Activated CD8-positive, alpha-beta T cell treated with anti-CD3 and anti-CD28 coated beads for 36 hours (primary cell): ENCODE results near the gene CYP26B1. TPM values are rescaled to one million over a fixed set of nuclear protein-coding genes. Genes with fewer than 3 reads are reported as not detected.

Source experiments
- ATAC-seq: fragments of 200-7000 bp; cut with Tn5 transposase; one replicate; pipeline ENCODE4 v1.10.0; 2021; ENCODE audit warnings: mild to moderate bottlenecking, moderate library complexity
- CTCF ChIA-PET: fragments of 350-600 bp; sonication (Branson Sonifier 250); formaldehyde crosslinking; loops from one replicate; lab custom pipeline; 2021; ENCODE audit warnings: antibody characterized with exemption; lab: Charles Lee
- POLR2A ChIA-PET: fragments of 350-600 bp; sonication (Branson Sonifier 250); formaldehyde crosslinking; loops from one replicate; lab custom pipeline; 2021; ENCODE audit warnings: antibody characterized with exemption; lab: Charles Lee
- DNase-seq: peaks from one replicate; pipeline ENCODE4 v3.0.0-alpha.2; 2020
- H3K27ac Mint-ChIP-seq: one replicate; pipeline ENCODE4 v1.8.0; 2021; ENCODE audit warnings: mild to moderate bottlenecking, mixed read lengths
- H3K27me3 Mint-ChIP-seq: one replicate; pipeline ENCODE4 v1.8.0; 2021; ENCODE audit warnings: mixed read lengths
- H3K36me3 Mint-ChIP-seq: one replicate; pipeline ENCODE4 v1.8.0; 2021; ENCODE audit warnings: low read depth, mixed read lengths
- H3K4me1 Mint-ChIP-seq: one replicate; pipeline ENCODE4 v1.8.0; 2021; ENCODE audit warnings: low read depth, mixed read lengths
- H3K4me3 Mint-ChIP-seq: one replicate; pipeline ENCODE4 v1.8.0; 2021; ENCODE audit warnings: mild to moderate bottlenecking, moderate library complexity, mixed read lengths
- H3K9me3 Mint-ChIP-seq: one replicate; pipeline ENCODE4 v1.8.0; 2021; ENCODE audit warnings: mixed read lengths
- intact Hi-C: fragments of 100-400 bp; cut with micrococcal nuclease; formaldehyde crosslinking; loops from one replicate; pipeline ENCODE4 v1.10.0; 2022
- total RNA-seq, 2 experiments: library from RNA; stranded (reverse); gene quantifications; one replicate each; pipeline ENCODE4 v1.2.3, GENCODE V29; 2021
- TF ChIP-seq, protein P1 (sequence below): fragments of 200-600 bp; IDR thresholded peaks from one replicate; pipeline ENCODE4 v1.8.0; 2022; ENCODE audit warnings: antibody characterized with exemption, mild to moderate bottlenecking

CYP26B1 gene
- total RNA-seq, 2 experiments from 2014 or later: not detected

DNA sequence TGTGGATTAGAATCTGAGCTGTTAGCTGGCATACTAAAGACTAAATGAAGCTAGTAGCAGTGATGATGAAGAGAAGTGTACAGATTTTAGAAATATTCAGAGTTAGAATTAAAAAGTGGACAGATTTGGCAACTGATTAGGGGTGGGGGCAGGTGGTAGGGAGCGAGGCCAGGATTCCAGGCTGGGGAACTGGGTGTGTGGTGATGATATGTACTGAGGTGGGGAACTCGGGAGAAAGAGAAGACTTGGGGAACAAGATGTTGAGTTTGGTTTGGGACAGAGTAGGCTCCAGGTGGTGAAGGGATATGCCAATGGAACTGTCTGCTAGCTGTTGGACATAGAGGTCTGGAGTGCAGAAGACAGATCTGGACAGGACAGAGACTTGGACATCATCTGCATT is 9.2 kb upstream of the CYP26B1 start:
- intact Hi-C loops: no loop called here
- peaks cover 19% of the 10 kb centered on the region for H3K27me3 Mint-ChIP-seq
- DNase-seq (no peak), ATAC-seq (no peak)
- ChIA-PET CTCF (interaction anchor here (1.7 to 1.8 kb wide), 2 partner anchors 20 to 233 kb away, joined by 5 to 6 read pairs; no protein-coding TSS in a partner anchor), POLR2A (interaction anchor here (1.3 kb wide), 1 partner anchor 76 kb away, joined by 3 read pairs; no protein-coding TSS in a partner anchor)
- no peak overlapping the region for H3K4me3 Mint-ChIP-seq
- H3K36me3 Mint-ChIP-seq: no peaks in the 10 kb centered on the region
- no peaks in the 10 kb centered on the region for H3K4me1 Mint-ChIP-seq
- H3K27ac Mint-ChIP-seq: no peak overlapping the region
- H3K9me3 Mint-ChIP-seq: no peaks in the 10 kb centered on the region
- TF ChIP-seq, protein P1, sequence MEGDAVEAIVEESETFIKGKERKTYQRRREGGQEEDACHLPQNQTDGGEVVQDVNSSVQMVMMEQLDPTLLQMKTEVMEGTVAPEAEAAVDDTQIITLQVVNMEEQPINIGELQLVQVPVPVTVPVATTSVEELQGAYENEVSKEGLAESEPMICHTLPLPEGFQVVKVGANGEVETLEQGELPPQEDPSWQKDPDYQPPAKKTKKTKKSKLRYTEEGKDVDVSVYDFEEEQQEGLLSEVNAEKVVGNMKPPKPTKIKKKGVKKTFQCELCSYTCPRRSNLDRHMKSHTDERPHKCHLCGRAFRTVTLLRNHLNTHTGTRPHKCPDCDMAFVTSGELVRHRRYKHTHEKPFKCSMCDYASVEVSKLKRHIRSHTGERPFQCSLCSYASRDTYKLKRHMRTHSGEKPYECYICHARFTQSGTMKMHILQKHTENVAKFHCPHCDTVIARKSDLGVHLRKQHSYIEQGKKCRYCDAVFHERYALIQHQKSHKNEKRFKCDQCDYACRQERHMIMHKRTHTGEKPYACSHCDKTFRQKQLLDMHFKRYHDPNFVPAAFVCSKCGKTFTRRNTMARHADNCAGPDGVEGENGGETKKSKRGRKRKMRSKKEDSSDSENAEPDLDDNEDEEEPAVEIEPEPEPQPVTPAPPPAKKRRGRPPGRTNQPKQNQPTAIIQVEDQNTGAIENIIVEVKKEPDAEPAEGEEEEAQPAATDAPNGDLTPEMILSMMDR: no peak

GRCh38 chr2:72155737-72156136 is 8.1 kb upstream of the CYP26B1 start:
- ChIA-PET POLR2A (no interaction called here), CTCF (interaction anchor here (1.7 to 1.8 kb wide), 2 partner anchors 18 to 232 kb away, joined by 5 to 6 read pairs; no protein-coding TSS in a partner anchor)
- no peaks in the 10 kb centered on the region for H3K36me3 Mint-ChIP-seq
- DNase-seq (no peak), ATAC-seq (no peak)
- H3K4me3 Mint-ChIP-seq: no peak overlapping the region
- intact Hi-C loops: no loop called here
- H3K9me3 Mint-ChIP-seq: no peaks in the 10 kb centered on the region
- peaks cover 27% of the 10 kb centered on the region for H3K27me3 Mint-ChIP-seq
- H3K27ac Mint-ChIP-seq: no peak overlapping the region
- TF ChIP-seq, protein P1: no peak
- no peaks in the 10 kb centered on the region for H3K4me1 Mint-ChIP-seq

GRCh38 chr2:72155151-72155550 is 7.5 kb upstream of the CYP26B1 start:
- peaks cover 2% of the 10 kb centered on the region for H3K4me1 Mint-ChIP-seq
- ChIA-PET CTCF (no interaction called here), POLR2A (no interaction called here)
- H3K27ac Mint-ChIP-seq: no peak overlapping the region
- no peak overlapping the region for H3K4me3 Mint-ChIP-seq
- no peaks in the 10 kb centered on the region for H3K36me3 Mint-ChIP-seq
- intact Hi-C loops: no loop called here
- H3K27me3 Mint-ChIP-seq: peaks cover 27% of the 10 kb centered on the region
- DNase-seq: no peak
- TF ChIP-seq, protein P1: no peak
- ATAC-seq: no peak
- no peaks in the 10 kb centered on the region for H3K9me3 Mint-ChIP-seq

- TF ChIP-seq, protein P1: no peak
- ChIA-PET CTCF (no interaction called here), POLR2A (no interaction called here)
- Mint-ChIP-seq H3K36me3 (no peaks in the 10 kb centered on the region), H3K4me3 (no peak overlapping the region), H3K4me1 (peaks cover 8% of the 10 kb centered on the region), H3K9me3 (no peaks in the 10 kb centered on the region), H3K27ac (no peak overlapping the region), H3K27me3 (peaks cover 30% of the 10 kb centered on the region)
- ATAC-seq (no peak), DNase-seq (no peak)
- intact Hi-C loops: loop anchor here (5.0 kb wide), 2 partner anchors 423 to 607 kb away; no protein-coding TSS in a partner anchor
Observed at GRCh38 chr2:72154386-72154975, 6.8 kb upstream of the CYP26B1 start.

DNA sequence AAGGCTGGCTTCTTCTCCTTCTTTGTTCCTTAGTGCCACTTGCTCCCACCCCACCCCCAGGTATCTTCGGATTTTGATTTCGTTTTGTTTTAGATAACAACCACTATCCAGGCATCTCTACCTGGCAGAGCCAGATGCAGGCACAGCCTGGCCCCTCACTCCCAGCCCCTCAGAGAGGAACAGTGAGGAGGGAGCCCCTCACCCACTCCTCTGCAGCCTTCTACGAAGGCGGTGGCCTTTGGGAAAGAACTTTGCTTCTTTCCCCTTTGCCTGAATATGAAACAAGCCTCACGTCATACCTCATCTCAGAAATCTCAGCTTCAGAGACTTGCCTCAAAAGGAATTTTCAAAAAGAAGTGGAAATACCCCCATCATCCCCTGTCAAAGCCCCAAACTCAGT is 6.3 kb upstream of the CYP26B1 start:
- POLR2A ChIA-PET: no interaction called here
- intact Hi-C loops: loop anchor here (5.0 kb wide), 2 partner anchors 423 to 607 kb away; no protein-coding TSS in a partner anchor

More for the DNA sequence above, 6.3 kb upstream of the CYP26B1 start:
- Mint-ChIP-seq H3K27ac (no peak overlapping the region), H3K4me1 (peaks cover 14% of the 10 kb centered on the region), H3K36me3 (no peaks in the 10 kb centered on the region), H3K9me3 (no peaks in the 10 kb centered on the region), H3K4me3 (no peak overlapping the region), H3K27me3 (peaks cover 36% of the 10 kb centered on the region)
- CTCF ChIA-PET: interaction anchor here (4.4 kb wide), 1 partner anchor 230 kb away, joined by 55 read pairs; no protein-coding TSS in a partner anchor
- TF ChIP-seq, protein P1: no peak
- DNase-seq: no peak
- ATAC-seq: no peak
